Measurements from ENCODE around the gene PAXX. TPM values are rescaled to one million over a fixed set of nuclear protein-coding genes. Genes with fewer than 3 reads are reported as not detected.

The PAXX gene
- total RNA-seq, 1 experiment from 2014 or later: 89.0 TPM

DNA sequence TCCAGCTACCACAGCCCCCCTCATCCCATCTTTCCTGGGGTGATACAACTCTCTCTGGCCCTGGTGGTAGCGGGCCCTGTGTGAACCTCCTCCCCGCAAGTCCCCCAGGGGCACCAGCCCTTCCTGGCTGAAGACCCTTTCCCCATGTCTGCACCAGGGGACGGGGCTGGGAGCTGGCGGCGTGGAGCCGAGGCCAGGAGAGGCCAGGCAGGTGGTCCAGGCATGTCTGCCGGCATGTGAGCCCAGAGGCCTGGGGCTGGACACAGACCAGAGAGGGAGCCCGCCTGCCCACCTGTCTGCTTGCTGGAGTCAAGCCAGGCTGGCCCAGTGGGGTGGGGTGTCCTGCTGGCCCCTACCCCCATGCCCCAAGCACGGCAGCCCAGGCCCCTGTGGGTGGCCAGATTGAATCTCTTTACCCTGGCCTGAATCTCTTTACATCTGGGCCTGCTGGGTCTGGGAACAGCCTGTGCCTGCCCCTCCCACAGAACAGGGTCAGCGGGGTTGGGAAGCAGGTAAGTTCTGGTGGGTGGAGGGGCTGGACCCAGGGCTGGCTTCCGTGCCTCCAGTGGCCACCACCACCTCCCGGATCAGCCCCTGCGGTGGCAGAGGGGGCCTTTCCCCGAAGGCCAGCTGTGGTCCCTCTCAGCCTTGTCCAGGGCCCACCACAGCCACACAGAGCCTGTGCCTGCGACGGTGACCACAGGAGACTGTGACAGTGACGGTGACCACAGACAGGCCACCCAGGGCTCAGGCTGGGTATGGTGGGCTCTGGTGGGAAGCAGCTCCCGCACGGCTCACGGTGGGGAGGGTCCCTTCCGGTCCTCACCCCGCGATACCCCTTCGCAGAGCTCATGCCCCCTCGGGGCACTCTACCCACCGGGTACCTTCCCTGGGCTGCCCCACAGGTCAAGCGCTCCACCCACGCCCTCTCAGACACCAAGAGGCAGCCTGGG, 33.0 kb upstream of the PAXX start:
- Histone ChIP-seq H2AFZ (ENCODE audit: low read depth, low read length, poor library complexity, severe bottlenecking) (no peak overlapping the region), H3K4me1 (ENCODE audit: control insufficient read depth in 1 of 2, insufficient read depth in 2 of 2, low read length in 2 of 2) (peaks cover 4 to 11% of the 10 kb centered on the region in 2 experiments), H4K20me1 (ENCODE audit: insufficient read depth) (no peaks in the 10 kb centered on the region), H3K9me3 (ENCODE audit: control insufficient read depth in 1 of 2, insufficient read depth in 1 of 2, low read depth in 1 of 2, low read length in 2 of 2) (no peaks in the 10 kb centered on the region), H3K9me2 (ENCODE audit: insufficient read depth) (no peaks in the 10 kb centered on the region), H3K9ac (ENCODE audit: low read length) (no peak overlapping the region), H3K4me3 (replicated peaks in 1 of 2; ENCODE audit: low read depth in 1 of 2, low read length in 2 of 2) (no peak overlapping the region), H3K79me2 (ENCODE audit: insufficient read depth, low read length) (no peaks in the 10 kb centered on the region), H3K27ac (ENCODE audit: low read depth, low read length) (no peak overlapping the region; the same call in 1 of the 2 replicates), H3K36me3 (ENCODE audit: control insufficient read depth in 1 of 2, insufficient read depth in 2 of 2, low read length in 2 of 2) (no peaks in the 10 kb centered on the region), H3K4me2 (ENCODE audit: low read length) (no peak overlapping the region), H3K27me3 (ENCODE audit: insufficient read depth, low read length) (no peaks in the 10 kb centered on the region)
- no peak for TF ChIP-seq EZH2 (IDR thresholded peaks at IDR 0.05)
- no peak for TF ChIP-seq POLR2AphosphoS5 (IDR thresholded peaks at IDR 0.05; ENCODE audit: low read depth, low read length)
- TF ChIP-seq ELF1 (IDR thresholded peaks at IDR 0.05; ENCODE audit: borderline replicate concordance, low read depth): no peak
- TF ChIP-seq REST (IDR thresholded peaks at IDR 0.05; ENCODE audit: low read depth): no peak
- TF ChIP-seq CBX3 (IDR thresholded peaks at IDR 0.05; ENCODE audit: low read depth): no peak
- no peak for TF ChIP-seq JUND (IDR thresholded peaks at IDR 0.05)
- TF ChIP-seq ZNF274 (IDR thresholded peaks at IDR 0.05; ENCODE audit: low read depth, low read length): no peak
- ChIA-PET RAD21 (ENCODE audit: low non-redundant PET in 1 of 2, low total read pairs in 2 of 2, uncharacterized antibody in 2 of 2, unreplicated experiment in 2 of 2) (no interaction called here), POLR2A (no interaction called here), CTCF (no interaction called here)
- intact Hi-C loops (cut with micrococcal nuclease): no loop called here
- ATAC-seq (no peak), DNase-seq (ENCODE audit: low read depth, low spot score) (no peak)
- BruUV-seq (replicated peaks): no TSS peak

Measured in HCT116 (cell line).